Coronary artery (tissue), 2 donors: ENCODE results near the gene CCDC146.
A peak's percentile ranks its signal among the peaks of the same experiment; 100 is the strongest.
"Not testable (repeated sequence)": the region's sequence is repeated elsewhere in the genome, so short reads cannot be mapped to it uniquely, and the experiment has no call there.

Source experiments
- DNase-seq: peaks from one replicate; pipeline ENCODE4 v3.0.0-alpha.2; 2017; ENCODE audit warnings: low spot score
- H3K27ac ChIP-seq, 2 donors: fragments of 200-600 bp; sonication (generic); one replicate each; pipeline ENCODE4 v1.5.1; 2016 to 2019
- H3K4me3 ChIP-seq: fragments of 200-600 bp; sonication (generic); 2 replicates; pipeline ENCODE4 v1.5.1; 2016; ENCODE audit warnings: mild to moderate bottlenecking, moderate library complexity
- CTCF ChIP-seq: fragments of 200-600 bp; sonication (generic); IDR thresholded peaks from one replicate; pipeline ENCODE4 v1.5.1; 2019; ENCODE audit warnings: antibody characterized with exemption

CCDC146 gene

GRCh38 chr7:77226357-77226839 lies 104.0 kb downstream of the CCDC146 start:
- TF ChIP-seq CTCF, result no peak
- Histone ChIP-seq H3K4me3 (no peak overlapping the region), H3K27ac (peak overlapping the region in 1 of 2 donors; percentile 4)
- DNase-seq, result no peak

- not testable (repeated sequence) for H3K4me3 ChIP-seq, H3K27ac ChIP-seq, DNase-seq
Observed at GRCh38 chr7:77228795-77229194, 106.4 kb downstream of the CCDC146 start.

GRCh38 chr7:77232467-77232866 lies 110.1 kb downstream of the CCDC146 start:
- DNase-seq, result no peak
- no peak overlapping the region for H3K27ac ChIP-seq
- H3K4me3 ChIP-seq, result no peak overlapping the region
- TF ChIP-seq CTCF, result no peak

- no peak overlapping the region for H3K4me3 ChIP-seq
- no peak for TF ChIP-seq CTCF
- no peak for DNase-seq
- no peak overlapping the region for H3K27ac ChIP-seq
Observed at GRCh38 chr7:77235276-77235675, 112.9 kb downstream of the CCDC146 start.

GRCh38 chr7:77238703-77239136 lies 116.3 kb downstream of the CCDC146 start:
- no peak for TF ChIP-seq CTCF
- peak overlapping the region in 1 of 2 donors; percentile 63 for H3K27ac ChIP-seq
- no peak overlapping the region for H3K4me3 ChIP-seq
- no peak for DNase-seq

- TF ChIP-seq CTCF, result no peak
- no peak overlapping the region for H3K4me3 ChIP-seq
- H3K27ac ChIP-seq, result peak overlapping the region in 1 of 2 donors; percentile 63
- DNase-seq, result no peak
Observed at GRCh38 chr7:77239471-77239870, 117.1 kb downstream of the CCDC146 start.

GRCh38 chr7:77242068-77242467 lies 119.7 kb downstream of the CCDC146 start:
- Histone ChIP-seq H3K27ac (peak overlapping the region; percentile 70 to 73), H3K4me3 (no peak overlapping the region)
- DNase-seq, result no peak
- TF ChIP-seq CTCF, result no peak

- DNase-seq, result no peak
- TF ChIP-seq CTCF, result no peak
- Histone ChIP-seq H3K27ac (peak overlapping the region; percentile 70 to 73), H3K4me3 (no peak overlapping the region)
Observed at GRCh38 chr7:77242554-77242953, 120.1 kb downstream of the CCDC146 start.
